Stimulated activated CD8-positive, alpha-beta memory T cell treated with anti-CD3 and anti-CD28 coated beads, Interleukin-15, amount 100 ng/mL, for 24 hours (primary cell): ENCODE measurements around the gene XIAP.
"Not testable (repeated sequence)": the region's sequence is repeated elsewhere in the genome, so short reads cannot be mapped to it uniquely, and the experiment has no call there.

ENCODE experiments used
- DNase-seq: peaks from one replicate; pipeline ENCODE4 v3.0.0-alpha.2; 2020; ENCODE audit warnings: low read depth

XIAP gene

DNA sequence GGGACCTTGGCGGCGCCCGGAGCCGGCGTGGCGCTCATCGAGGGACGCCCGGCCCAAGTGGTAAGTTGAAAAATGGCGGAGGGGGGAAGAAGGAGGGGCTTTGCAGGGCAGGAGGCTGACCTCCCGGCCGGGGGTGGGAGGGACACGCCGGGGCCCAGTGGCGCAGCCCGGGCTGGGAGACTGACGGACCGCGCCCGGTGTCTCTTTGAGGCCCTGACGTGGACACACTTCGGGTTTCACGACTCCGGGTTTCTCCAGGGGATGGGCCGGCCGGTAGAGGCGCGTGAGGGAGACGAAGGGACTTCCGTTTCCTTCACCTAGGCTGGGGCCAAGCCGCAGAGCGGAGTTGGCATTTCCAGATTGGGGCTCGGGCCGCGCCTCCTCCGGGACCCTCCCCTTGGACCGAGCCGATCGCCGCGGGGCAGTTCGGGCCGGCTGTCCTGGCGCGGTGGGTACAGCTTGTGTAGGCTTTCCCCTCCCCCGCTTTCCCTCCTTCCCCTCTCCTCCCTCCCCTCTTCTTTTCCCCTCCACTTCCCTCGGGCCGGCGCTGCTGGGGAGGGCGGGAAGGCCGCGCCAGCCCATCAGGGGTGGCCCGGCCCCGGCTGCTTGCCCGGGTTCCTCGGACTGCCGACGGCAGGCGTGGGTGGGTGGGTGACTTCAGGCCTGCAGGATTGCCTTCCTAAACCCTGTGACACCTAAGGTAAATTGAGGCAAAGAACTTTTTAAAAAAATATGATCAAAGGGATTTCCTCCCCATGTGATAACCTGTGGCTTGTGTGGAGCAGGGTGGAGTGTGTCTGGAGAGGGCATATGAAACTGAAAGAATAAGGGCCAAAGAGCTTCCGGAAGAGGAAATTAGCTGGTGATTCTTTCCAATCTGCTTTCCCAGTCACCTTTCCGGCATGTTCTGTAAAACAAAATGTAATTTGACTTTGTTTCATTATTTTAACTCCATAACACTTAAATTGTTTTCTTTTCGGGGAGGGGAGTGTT is at the start of gene XIAP:
Gene XIAP (plus strand): TSS at position 208 of the 993 bp plus-strand sequence. CDS start 25,610 bp downstream, outside the sequence.
- DNase-seq = peak; percentile 26

DNA sequence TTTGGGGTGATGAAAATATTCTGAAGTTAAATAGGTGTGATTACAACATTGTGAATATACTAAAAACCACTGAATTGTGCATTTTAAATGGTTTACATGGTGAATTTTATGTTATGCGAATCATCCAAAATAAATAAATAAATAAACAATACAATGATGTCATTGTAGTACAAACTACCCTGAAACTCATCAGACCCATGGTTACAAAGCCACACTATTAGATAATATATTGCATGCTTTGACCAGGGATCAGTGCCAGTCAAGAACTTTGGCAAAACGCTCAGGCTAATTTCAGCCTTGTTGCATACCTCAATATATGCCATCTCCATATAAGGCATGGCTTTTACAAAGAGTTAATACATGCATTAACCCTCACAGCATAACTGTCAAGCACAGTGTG is 45.5 kb upstream of the XIAP start:
- no peak for DNase-seq

DNA sequence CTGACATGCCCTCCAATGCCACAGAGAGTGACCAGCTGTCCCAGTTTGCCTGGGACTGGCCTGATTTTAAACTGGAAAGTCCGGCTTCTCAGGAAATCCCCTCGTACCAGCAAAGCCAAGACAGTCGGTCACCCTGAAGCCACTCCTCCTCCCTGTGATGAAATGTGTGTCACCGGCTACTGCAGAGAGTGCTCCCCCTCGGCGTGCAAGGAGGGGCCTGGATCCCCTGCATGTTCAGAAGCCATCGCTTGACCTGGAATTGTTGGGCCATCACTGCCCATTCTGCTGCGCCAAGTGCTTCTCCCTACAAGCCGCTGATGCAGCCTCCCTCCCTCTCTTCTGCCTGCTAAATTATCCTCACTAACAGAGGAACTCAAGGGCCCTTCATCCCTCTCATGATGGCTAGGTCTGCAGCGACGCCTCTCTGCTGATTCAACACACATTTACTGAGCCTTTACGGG is 44.9 kb upstream of the XIAP start:
- not testable (repeated sequence) for DNase-seq

DNA sequence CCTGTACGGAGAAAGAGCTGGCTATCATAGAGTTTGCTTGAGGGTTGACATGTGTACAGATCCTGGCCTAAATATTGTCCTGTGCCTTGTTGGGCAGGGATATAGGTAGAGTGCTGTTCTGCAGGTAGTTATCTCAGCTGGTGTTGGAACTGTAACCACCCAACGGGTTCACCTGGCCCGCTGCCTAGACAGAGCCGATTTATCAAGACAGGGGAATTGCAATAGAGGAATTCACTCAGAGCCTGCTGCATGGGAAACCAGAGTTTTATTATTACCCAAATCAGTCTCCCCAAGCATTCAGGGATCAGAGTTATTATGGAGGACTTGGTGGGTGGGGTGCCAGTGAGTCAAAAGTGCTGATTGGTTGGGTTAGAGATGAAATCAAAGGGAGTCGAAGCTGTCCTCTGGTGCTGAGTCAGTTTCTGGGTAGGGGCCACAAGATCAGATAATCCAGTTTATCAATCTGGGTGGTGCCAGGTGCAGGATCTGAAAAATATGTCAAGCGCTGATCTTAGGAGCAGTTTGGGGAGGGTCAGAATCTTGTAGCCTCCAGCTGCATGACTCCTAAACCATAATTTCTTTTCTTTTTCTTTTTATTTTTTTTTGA is 42.5 kb upstream of the XIAP start:
- DNase-seq = no peak

DNA sequence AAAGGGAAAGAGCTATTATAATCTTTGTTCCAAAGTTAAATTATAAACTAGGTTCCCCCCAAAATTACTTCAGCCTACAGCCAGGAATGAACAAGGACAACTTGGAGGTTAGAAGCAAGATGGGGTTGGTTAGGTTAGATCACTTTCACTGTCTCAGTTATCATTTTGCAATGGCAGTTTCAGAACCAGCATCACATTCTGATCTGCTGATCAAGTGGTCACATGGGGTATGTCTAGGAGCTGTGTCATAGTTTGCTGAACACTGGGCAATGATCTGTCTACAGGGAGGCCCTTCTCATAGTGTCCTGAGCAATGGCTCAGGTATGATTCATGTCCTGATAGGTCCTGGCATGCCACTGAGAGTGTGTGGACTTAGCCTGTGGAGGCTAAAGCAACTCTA is 41.6 kb upstream of the XIAP start:
- no peak for DNase-seq

DNA sequence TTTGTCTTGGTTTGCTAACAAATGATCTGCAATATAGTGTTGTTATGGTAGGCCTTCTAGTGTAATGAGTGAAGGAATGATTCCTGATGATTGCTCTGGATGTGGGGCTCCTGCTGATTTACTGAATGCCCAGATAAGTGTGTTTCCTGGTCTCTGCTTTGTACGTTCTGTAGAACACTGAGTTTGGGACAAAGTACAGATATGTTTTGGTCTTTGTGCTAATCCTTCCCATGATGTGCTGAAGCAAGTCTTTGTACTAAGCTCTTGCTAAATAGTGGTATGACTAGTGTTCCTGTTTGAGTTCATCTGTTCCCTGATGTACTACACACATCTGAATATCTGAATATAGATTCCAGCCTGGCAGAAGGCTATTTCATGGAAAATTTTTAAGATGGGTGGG is 36.9 kb upstream of the XIAP start:
- DNase-seq = no peak

DNA sequence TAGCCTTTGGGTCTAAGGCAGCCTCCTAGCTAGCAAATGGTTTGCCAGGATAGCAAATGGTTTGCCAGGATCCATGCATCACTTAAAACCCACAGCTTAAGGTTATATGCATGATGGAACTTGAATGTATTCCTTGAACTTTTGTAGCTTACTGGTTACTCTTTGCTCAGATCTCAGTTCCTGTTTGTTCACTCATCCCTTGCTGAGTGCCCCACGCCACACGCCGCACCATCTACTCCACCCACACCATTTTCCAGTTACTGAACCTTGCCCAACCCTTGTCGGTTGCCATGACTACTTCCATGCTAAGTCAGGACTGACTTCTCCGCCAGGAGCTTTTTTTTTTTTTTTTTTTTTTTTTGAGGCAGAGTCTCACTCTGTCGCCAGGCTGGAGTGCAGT is 29.5 kb upstream of the XIAP start:
- no peak for DNase-seq

DNA sequence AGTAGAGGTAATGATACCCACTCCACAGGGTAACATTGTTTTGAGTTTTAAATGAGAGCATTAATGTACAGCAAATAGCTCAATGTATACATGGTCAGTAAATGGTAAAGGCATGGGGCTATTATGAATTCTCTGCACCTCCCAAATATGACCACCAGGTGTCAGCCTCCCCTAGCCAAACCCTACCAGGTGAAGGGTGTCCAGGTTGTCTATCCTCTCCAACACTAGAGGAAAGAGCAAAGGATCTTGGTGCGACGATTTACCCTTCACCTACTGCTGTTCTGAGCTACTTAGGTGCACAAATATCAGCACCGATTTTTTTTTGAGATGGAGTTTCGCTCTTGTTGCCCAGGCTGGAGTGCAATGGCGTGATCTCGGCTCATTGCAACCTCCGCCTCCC is 26.5 kb upstream of the XIAP start:
- no peak for DNase-seq

DNA sequence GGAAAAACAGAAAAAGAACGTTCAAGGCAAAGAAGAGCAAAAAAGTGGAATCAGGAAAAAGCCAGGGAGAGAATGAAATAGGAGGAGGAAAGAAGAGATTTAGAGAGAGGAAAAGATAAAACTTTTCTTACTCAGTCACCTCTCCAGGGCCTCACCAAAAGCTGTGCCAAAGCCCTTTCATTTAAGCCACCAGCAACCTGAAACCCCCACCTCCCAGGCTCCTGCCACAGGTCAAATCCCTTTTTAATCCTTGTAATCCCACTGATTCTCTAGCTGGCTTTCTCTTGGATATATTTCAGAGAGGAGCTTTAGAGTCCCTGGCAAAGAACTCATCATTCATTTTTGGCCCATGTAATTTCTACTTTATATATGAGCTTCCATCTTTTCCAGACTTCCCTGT is 25.7 kb upstream of the XIAP start:
- no peak for DNase-seq

DNA sequence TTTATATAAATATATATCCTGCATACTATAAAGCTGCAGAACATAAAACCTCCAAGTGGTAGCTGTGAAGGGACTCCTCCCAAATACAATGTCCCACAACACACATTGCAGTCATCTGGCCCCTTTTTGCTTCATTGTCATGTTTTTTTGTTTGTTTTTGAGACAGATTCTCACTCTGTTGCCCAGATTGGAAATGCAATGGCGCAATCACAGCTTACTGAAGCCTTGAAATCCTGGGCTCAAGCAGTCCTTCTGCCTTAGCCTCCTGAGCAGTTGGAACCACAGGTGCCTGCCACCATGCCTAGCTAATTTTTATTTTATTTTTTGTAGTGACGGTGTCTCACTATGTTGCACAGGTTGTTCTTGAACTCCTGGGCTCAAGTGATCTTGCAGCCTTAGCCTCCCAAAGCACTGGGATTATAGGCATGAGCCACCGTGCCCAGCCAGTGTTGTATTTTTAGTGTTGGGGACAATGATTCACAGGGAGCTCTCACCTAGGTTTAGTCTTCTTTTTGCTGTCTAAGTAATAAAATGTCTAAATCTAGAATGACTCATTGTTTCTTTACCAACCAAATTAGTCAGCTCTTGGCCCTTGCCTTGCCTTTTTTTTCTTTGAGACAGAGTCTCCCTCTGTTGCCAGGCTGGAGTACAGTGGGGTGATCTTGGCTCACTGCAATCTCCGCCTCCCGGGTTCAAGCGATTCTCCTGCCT is 24.0 kb upstream of the XIAP start:
- DNase-seq = no peak

DNA sequence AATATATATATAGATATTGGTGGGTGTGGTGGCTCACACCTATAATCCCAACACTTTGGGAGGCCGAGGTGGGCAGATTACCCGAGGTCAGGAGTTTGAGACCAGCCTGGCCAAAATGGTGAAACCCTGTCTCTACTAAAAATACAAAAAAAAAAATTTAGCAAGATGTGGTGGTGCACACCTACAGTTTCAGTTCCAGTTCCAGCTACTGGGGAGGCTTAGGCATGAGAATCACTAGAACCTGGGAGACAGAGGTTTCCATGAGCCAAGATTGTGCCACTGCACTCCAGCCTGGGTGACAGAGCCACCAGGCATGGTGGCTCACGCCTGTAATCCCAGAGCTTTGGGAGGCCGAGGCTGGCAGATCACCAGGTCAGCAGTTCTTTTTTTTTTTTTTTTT is 14.7 kb upstream of the XIAP start:
- DNase-seq = not testable (repeated sequence)

DNA sequence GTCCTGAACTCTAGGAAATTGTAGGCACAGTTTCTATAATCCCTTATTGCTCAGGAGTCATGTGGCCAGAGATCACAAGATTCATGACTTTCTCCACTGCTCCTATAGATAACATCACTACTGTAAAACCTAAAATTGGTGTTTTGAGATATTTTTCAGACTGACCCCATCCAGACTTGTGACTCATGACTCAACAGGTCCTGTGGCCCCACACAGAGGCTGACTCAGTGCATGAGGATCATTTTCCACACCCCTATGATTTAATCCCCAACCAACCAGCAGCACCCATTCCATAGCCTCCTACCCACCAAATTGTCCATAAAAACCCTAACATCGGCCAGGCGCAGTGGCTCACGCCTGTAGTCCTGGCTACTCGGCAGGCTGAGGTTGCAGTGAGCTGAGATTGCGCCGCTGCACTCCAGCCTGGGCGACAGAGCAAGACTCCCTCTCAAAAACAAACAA is 13.2 kb upstream of the XIAP start:
- DNase-seq = no peak

DNA sequence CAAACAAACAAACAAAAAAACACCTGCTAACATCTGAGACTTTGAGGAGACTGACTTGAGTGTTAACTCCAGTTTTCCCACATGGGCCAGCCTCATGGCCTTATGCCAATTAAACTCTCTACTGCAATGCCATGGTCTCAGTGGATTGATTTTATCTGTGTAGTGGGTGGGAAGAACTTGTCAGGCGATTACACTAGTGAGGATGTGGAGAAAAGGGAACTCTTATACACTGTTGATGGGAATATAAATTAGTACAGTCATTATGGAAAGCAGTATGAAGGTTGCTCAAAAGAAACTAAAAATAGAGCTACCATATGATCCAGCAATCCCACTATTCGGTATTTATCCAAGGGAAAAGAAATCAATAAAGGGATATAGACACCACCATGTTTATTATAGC is 12.8 kb upstream of the XIAP start:
- no peak for DNase-seq

DNA sequence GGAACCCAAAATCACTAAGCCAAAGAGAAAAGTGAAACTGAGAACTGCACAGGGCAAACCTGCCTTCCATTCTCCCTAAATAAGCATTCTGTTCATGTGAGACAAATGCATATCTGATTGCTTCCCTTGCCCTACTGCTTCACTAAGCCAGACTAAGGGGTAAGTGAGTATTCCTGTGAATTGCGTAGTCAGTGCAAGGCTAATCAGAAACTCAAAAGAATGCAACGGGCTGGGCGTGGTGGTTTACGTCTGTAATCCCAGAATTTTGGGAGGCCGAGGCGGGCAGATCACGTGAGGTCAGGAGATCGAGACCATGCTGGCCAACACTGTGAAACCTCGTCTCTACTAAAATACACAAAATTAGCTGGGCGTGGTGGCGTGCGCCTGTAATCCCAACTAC is 10.8 kb upstream of the XIAP start:
- DNase-seq = no peak

DNA sequence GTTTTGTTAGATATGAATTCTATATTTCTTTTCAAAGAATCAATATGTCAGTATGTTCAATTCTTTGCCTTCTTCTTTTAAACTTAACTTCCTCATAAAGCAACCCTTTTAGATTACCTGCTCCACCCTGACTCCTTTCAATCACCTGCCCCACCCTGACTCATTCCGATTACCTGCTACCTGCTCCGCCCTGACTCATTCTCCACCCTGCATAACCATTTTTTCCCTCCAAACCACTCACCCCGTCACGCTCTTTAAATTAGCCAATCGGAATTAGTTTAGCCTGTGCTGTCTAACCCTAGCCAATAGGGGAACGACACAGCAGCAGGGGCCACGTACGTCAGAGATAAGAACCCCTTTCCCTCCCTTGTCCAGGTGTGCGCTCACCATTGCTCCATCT is 9.9 kb upstream of the XIAP start:
- DNase-seq = not testable (repeated sequence)

DNA sequence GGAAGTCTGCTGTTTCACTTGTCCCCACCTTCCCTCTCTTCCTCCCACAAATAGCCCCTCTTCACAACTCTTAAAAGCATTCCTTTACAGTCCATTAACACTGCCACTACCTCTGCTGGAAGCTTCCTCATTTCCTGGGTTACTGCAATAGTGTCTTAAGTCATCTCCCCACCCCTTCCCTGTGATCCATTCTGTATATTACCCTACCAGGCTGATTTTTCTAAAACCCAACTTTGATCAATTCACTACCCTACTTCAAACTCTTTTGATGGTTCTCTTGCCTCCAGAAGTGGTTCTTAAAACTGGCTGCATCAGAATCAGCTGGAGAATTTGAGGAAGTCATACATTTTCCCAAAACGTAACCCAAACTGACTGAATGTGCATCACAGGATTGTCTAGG is 8.8 kb upstream of the XIAP start:
- DNase-seq = no peak

DNA sequence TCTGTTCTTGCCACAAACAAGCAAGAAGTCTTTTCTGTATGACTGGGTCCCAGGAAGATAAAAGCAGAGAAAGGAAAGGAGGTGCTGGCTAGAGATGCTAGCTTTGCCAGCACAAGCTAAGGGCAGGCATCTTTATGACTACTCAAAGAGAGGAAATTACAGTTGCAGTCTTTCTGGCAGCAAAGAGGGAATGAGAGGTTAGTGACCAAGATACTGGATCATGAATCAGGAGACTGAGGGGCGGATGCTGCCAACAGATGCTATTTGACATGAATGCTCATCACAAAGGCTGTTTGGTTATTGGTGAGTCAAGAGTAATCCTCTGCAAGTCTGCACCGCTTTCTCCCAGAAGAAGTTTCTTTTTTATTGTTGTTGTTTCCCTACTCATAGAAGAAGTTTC is 5.5 kb upstream of the XIAP start:
- DNase-seq = no peak

DNA sequence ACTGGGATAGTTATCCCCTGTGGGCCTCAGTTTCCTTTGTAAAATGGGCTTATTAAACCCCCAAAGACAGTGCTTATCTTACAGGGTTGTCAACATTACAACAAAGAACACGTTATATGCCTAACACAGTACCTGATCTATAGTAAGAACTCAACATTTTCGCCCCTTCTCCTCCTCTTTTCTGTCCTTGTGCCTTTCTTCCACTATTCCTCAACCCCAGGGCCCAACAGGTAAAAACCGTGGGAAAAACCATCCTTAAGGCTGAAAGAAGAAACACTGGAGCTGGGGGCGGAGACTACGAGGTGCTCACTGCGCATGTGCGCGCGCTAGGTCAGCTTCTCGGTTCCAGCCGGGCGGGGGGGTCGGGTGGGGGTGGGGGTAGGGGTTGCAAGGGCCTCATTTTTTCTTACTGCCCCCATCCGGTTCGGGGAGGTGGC is 426 bp upstream of the XIAP start:
- no peak for DNase-seq

DNA sequence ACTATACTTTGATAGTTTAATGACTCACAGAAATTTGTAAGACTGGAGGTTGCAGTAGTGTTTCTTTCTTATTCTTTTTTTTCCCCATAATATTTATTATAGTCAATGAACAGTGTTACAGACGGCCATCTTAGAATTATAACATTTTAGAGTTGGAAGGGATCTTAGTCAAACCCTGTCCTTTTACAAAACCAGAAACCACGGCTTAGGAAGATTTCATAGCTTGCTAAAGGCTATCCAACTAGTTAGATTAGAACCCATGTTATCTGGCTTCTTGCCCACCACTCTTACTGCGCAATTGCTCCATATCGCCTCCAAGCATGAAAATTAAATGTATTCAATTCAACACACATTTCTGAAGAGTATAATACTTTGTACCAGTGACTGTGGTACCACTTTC is 1.1 kb downstream of the XIAP start:
- DNase-seq = no peak

DNA sequence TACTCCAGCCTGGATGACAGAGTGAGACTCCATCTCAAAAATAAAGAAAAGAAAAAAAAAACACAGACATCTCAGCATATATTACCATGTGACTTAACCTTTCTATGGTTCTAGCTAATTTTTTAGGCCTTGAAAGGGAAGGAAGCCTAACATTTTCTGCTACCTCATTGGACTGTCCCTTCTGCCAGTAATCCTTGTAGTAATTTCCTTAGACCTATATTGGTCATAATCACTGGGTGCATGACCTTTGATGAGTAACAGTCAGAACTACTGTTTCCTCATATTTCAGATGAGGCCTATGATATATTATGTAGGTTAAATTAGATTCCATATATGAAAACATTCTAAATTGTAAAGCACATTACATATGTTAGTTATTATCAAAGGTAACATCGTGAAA is 9.6 kb downstream of the XIAP start:
- DNase-seq = no peak

DNA sequence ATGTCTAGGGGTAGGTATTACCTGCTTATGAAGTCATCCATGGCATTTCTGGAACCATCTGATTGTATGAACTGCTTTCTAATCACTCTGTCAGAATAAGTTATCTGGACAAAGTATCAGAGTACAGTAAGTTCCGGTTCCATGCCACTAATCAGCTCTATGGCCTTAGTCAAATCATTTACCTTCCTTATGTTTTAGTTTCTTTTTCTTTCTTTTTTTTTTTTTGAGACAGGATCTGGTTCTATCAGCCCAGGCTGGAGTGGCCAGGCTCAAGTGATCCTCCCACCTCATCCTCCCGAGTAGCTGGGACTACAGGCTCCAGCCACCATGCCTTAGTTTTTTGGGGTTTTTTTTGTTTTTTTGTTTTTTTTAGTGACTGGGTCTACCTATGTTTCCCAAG is 11.5 kb downstream of the XIAP start:
- no peak for DNase-seq

DNA sequence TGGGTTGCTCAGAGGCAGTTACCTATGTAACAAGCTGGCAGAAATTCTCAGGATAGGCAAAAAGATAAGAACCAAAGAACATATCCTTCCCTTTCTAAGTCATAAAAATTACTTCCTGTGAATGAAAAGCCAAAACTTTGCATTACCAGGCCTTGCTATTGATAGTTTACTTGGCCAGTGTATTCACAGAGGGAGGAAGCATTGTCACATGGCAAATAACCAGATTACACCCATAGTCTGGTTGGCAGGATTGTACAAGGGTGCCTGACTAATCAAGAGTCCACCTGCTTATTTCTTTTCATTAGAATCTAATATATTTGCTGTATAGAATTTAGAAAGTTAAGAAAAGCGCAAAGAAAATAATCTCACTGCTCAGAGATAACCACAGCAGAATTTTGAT is 14.1 kb downstream of the XIAP start:
- no peak for DNase-seq

DNA sequence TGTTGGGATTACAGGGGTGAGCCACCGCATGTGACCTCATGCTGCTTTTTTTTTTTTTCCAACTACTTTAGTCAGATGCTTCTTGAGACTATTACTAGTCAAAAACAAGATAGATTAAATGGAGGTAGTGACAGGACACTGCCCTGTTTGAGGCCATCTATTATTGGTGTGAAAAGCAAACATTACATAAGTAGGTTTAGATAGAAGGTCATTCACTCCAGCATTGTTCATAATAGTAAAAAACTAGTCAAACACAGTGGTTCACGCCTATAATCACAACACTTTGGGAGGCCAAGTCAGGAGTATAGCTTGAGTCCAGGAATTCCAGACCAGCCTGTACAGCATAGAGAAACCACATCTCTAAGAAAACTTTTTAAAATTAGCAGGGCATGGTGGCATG is 16.3 kb downstream of the XIAP start:
- DNase-seq = no peak
